Erythroblast (primary cell): ENCODE data around the gene C9orf78.
"Not testable (repeated sequence)": the region's sequence is repeated elsewhere in the genome, so short reads cannot be mapped to it uniquely, and the experiment has no call there.

Experiments
- DNase-seq, 2 experiments: peaks; one replicate each; lab custom pipeline; 2025; lab: John Stamatoyannopoulos, UW
- GATA1 ChIP-seq: IDR thresholded peaks from 2 replicates; pipeline ENCODE4 v1.6.1; 2011; ENCODE audit warnings: low read depth, mild to moderate bottlenecking, control low read depth, low read length, moderate library complexity
- POLR2A ChIP-seq: IDR thresholded peaks from 2 replicates; pipeline ENCODE4 v1.6.1; 2011; ENCODE audit warnings: mild to moderate bottlenecking, low read length

Gene C9orf78

GRCh38 chr9:129794549-129794948, 40.5 kb downstream of the C9orf78 start:
- TF ChIP-seq POLR2A: no peak
- no peak for TF ChIP-seq GATA1
- DNase-seq: no peak

- peak in 1 of 2 experiments; percentile 41 for DNase-seq
Observed at GRCh38 chr9:129786481-129786880, 48.6 kb downstream of the C9orf78 start.

GRCh38 chr9:129785866-129786265, 49.2 kb downstream of the C9orf78 start:
- no peak for DNase-seq
- TF ChIP-seq GATA1: no peak

More at GRCh38 chr9:129786481-129786880, 48.6 kb downstream of the C9orf78 start:
- no peak for TF ChIP-seq POLR2A
- TF ChIP-seq GATA1: no peak

- DNase-seq: not testable (repeated sequence)
Observed at GRCh38 chr9:129784970-129785369, 50.1 kb downstream of the C9orf78 start.

GRCh38 chr9:129783516-129784361, 51.3 kb downstream of the C9orf78 start:
- DNase-seq: peak; percentile 79 to 85
- TF ChIP-seq GATA1 (no peak), POLR2A (no peak)

GRCh38 chr9:129781981-129782380, 53.1 kb downstream of the C9orf78 start:
- TF ChIP-seq POLR2A (no peak), GATA1 (no peak)
- DNase-seq: peak in 1 of 2 experiments; percentile 33

GRCh38 chr9:129781131-129781530, 53.9 kb downstream of the C9orf78 start:
- no peak for DNase-seq
- TF ChIP-seq POLR2A: no peak
- no peak for TF ChIP-seq GATA1

GRCh38 chr9:129779560-129780190, 55.4 kb downstream of the C9orf78 start:
- DNase-seq: no peak
- TF ChIP-seq POLR2A: no peak
- no peak for TF ChIP-seq GATA1

GRCh38 chr9:129778469-129778868, 56.6 kb downstream of the C9orf78 start:
- TF ChIP-seq POLR2A (no peak), GATA1 (no peak)
- DNase-seq: no peak

GRCh38 chr9:129777769-129778130, 57.3 kb downstream of the C9orf78 start:
- TF ChIP-seq POLR2A (no peak), GATA1 (no peak)
- no peak for DNase-seq
